GM12878 (cell line): Measurements from ENCODE around the gene PGLYRP1. TPM values are rescaled to one million over a fixed set of nuclear protein-coding genes. Genes with fewer than 3 reads are reported as not detected.
A peak's percentile ranks its signal among the peaks of the same experiment; 100 is the strongest.

Experiments used
- ATAC-seq: fragments of 200-7000 bp; cut with Tn5 transposase; 3 replicates; pipeline ENCODE4 v1.9.1; 2020; ENCODE audit warnings: mild to moderate bottlenecking, moderate library complexity
- BruUV-seq: library from RNA; stranded (reverse); fragments of 400-500 nt; replicated peaks from 2 replicates; lab custom pipeline; 2021; lab: Mats Ljungman, UMichigan
- CTCF ChIA-PET: fragments of 300-600 bp; sonication (Branson Sonifier 250); formaldehyde crosslinking; extraction: SDS; loops from one replicate; lab custom pipeline; 2021; ENCODE audit warnings: inconsistent platforms; lab: Yijun Ruan, JAX
- POLR2A ChIA-PET: fragments of 350-600 bp; formaldehyde crosslinking; extraction: SDS; loops from one replicate; lab custom pipeline; 2021; ENCODE audit warnings: inconsistent platforms; lab: Charles Lee
- RAD21 ChIA-PET: fragments of 300-600 bp; sonication (Branson Sonifier 250); formaldehyde crosslinking; loops from one replicate; lab custom pipeline; 2023; ENCODE audit warnings: antibody characterized with exemption; ENCODE audit not compliant: unreplicated experiment; lab: Charles Lee
- SMC1A ChIA-PET: fragments of 300-600 bp; sonication (Branson Sonifier 250); formaldehyde crosslinking; loops from one replicate; lab custom pipeline; 2023; ENCODE audit not compliant: unreplicated experiment, uncharacterized antibody; lab: Charles Lee
- DNase-seq: peaks from one replicate; pipeline ENCODE4 v3.0.0-alpha.2; 2011; ENCODE audit warnings: low read depth, low spot score
- FAIRE-seq: peaks from 3 replicates; lab custom pipeline; 2011; peaks lifted over from hg19 to GRCh38; lab: Jason Lieb, UNC
- H2AFZ ChIP-seq: 2 replicates; pipeline ENCODE4 v1.6.0; 2011; ENCODE audit warnings: low read depth, low read length, control low read depth; ENCODE audit not compliant: control insufficient read depth
- H3K27ac ChIP-seq: 2 replicates; pipeline ENCODE4 v1.5.1; 2011; ENCODE audit warnings: control low read depth; ENCODE audit not compliant: control insufficient read depth, insufficient read depth
- H3K27me3 ChIP-seq, 2 experiments: replicated peaks in 1 of 2; 2 replicates each; pipeline versions ENCODE4 v1.6.0 to v1.6.1; 2011; ENCODE audit warnings: low read length in 1 of 2; ENCODE audit not compliant: control insufficient read depth in 2 of 2, insufficient read depth in 2 of 2
- H3K36me3 ChIP-seq, 2 experiments: 2 replicates each; pipeline ENCODE4 v1.5.1; 2011; ENCODE audit warnings: low read length in 1 of 2; ENCODE audit not compliant: control insufficient read depth in 2 of 2, insufficient read depth in 2 of 2
- H3K4me1 ChIP-seq: 2 replicates; pipeline ENCODE4 v1.6.1; 2011; ENCODE audit warnings: mild to moderate bottlenecking, low read length, moderate library complexity, mixed read lengths; ENCODE audit not compliant: control insufficient read depth, insufficient read depth
- H3K4me2 ChIP-seq: 2 replicates; pipeline ENCODE4 v1.6.0; 2011; ENCODE audit warnings: control low read depth; ENCODE audit not compliant: control insufficient read depth, insufficient read depth
- H3K4me3 ChIP-seq: fragments of 200-600 bp; sonication (generic); 2 replicates; pipeline ENCODE4 v1.5.1; 2016
- H3K79me2 ChIP-seq: 2 replicates; pipeline ENCODE4 v1.6.0; 2011; ENCODE audit warnings: low read length; ENCODE audit not compliant: control insufficient read depth, insufficient read depth
- H3K9ac ChIP-seq: 2 replicates; pipeline ENCODE4 v1.8.0; 2011; ENCODE audit warnings: low read length, control low read depth, mixed read lengths; ENCODE audit not compliant: control insufficient read depth, insufficient read depth
- H3K9me3 ChIP-seq: replicated peaks from 3 replicates; pipeline ENCODE4 v1.5.1; 2011; ENCODE audit warnings: mild to moderate bottlenecking, low read length; ENCODE audit not compliant: control insufficient read depth, insufficient read depth
- H4K20me1 ChIP-seq: 2 replicates; pipeline ENCODE4 v1.6.0; 2011; ENCODE audit not compliant: control insufficient read depth, insufficient read depth
- CBX3 ChIP-seq: fragments of 200-600 bp; sonication (generic); IDR thresholded peaks from 2 replicates; pipeline ENCODE4 v1.6.1; 2016; ENCODE audit warnings: low read depth, borderline replicate concordance
- EED ChIP-seq: sonication (generic); IDR thresholded peaks from 2 replicates; pipeline ENCODE4 v1.6.1; 2016; ENCODE audit warnings: antibody characterized with exemption, low read depth
- HDGF ChIP-seq: fragments of 450-650 bp; IDR thresholded peaks from 2 replicates; pipeline ENCODE4 v1.6.1; 2016; ENCODE audit warnings: antibody characterized with exemption
- IKZF1 ChIP-seq: fragments of 450-650 bp; conservative IDR thresholded peaks from 2 replicates; pipeline ENCODE4 v1.6.1; 2017; ENCODE audit warnings: antibody characterized with exemption, mild to moderate bottlenecking
- NBN ChIP-seq: fragments of 450-650 bp; IDR thresholded peaks from 2 replicates; pipeline ENCODE4 v1.6.1; 2016
- NR2F1 ChIP-seq: fragments of 450-650 bp; conservative IDR thresholded peaks from 2 replicates; pipeline ENCODE4 v1.6.1; 2017; ENCODE audit warnings: mild to moderate bottlenecking
- RUNX3 ChIP-seq: IDR thresholded peaks from 2 replicates; pipeline ENCODE4 v1.6.1; 2012; ENCODE audit warnings: low read length, inconsistent platforms
- SMC3 ChIP-seq: IDR thresholded peaks from 2 replicates; pipeline ENCODE4 v1.6.1; 2011; ENCODE audit warnings: low read length, improper control_type of control experiment, borderline replicate concordance
- WGBS: methylation state at CpG from one replicate; pipeline ENCODE4 v1.1.6; 2016; ENCODE audit warnings: low lambda C conversion rate; ENCODE audit not compliant: insufficient replicate concordance, insufficient coverage; ENCODE audit errors: missing lambda C conversion rate; 5-methylcytosine and 5-hydroxymethylcytosine counted together
- in situ Hi-C: fragments of 300-500 bp; cut with MboI; formaldehyde crosslinking; loops from 9 replicates; pipeline ENCODE4 v1.14.3; 2018; ENCODE audit warnings: mixed read lengths
- intact Hi-C: fragments of 100-400 bp; cut with micrococcal nuclease; formaldehyde crosslinking; loops from one replicate; pipeline ENCODE4 v1.14.2; 2022; ENCODE audit not compliant: unreplicated experiment
- polyA plus RNA-seq, 11 experiments: library from polyadenylated mRNA; depleted of rRNA in 4 of 11; unstranded in 6 of 11; stranded (reverse) in 5 of 11; fragments of >200 nt; fragmentation: Nextera tagmentation in 4 of 11; fragmentation: Illumina TruSeq in 1 of 11; extraction: Ambion mirVana in 4 of 11; extraction: Trizol in 1 of 11; gene quantifications; 1 replicate in 1 of 11; 2 replicates in 10 of 11; pipeline versions ENCODE4 v1.2.1 to v1.2.3, GENCODE V29; 2011 to 2016; ENCODE audit warnings: inconsistent platforms in 2 of 11, missing spikeins in 2 of 11, low read depth in 1 of 11
- total RNA-seq, 4 experiments: library from RNA; depleted of rRNA in 3 of 4; stranded (reverse); fragments of >200 nt in 3 of 4; fragmentation: Illumina TruSeq in 1 of 4; extraction: Trizol in 1 of 4; gene quantifications; 2 replicates each; pipeline versions ENCODE4 v1.2.1 to v1.2.3, GENCODE V29; 2013 to 2021
- TF ChIP-seq, protein P1 (sequence below): fragments of 150-350 bp; IDR thresholded peaks from 2 replicates; pipeline ENCODE4 v1.6.1; 2014; ENCODE audit warnings: mild to moderate bottlenecking, low read depth, low read length
- TF ChIP-seq, protein P2 (sequence below), 3 experiments: IDR thresholded peaks in 2 of 3; conservative IDR thresholded peaks in 1 of 3; 2 replicates each; pipeline ENCODE4 v1.5.1; 2011; ENCODE audit warnings: low read depth in 3 of 3, low read length in 3 of 3, mild to moderate bottlenecking in 3 of 3, control low read depth in 2 of 3, moderate library complexity in 2 of 3, inconsistent platforms in 1 of 3, mixed read lengths in 1 of 3; ENCODE audit not compliant: control insufficient read depth in 2 of 3, insufficient read depth in 1 of 3; ENCODE audit errors: extremely low read depth in 1 of 3
- TF ChIP-seq, protein P3 (sequence below): fragments of 450-650 bp; IDR thresholded peaks from 2 replicates; pipeline ENCODE4 v1.6.1; 2017; ENCODE audit warnings: mild to moderate bottlenecking

The PGLYRP1 gene
- total and polyA plus RNA-seq, 10 of the 15 experiments (the other 5 are each of a cell fraction or from before 2014, with no cell fraction given) = 0.30 TPM; not detected in 9

DNA sequence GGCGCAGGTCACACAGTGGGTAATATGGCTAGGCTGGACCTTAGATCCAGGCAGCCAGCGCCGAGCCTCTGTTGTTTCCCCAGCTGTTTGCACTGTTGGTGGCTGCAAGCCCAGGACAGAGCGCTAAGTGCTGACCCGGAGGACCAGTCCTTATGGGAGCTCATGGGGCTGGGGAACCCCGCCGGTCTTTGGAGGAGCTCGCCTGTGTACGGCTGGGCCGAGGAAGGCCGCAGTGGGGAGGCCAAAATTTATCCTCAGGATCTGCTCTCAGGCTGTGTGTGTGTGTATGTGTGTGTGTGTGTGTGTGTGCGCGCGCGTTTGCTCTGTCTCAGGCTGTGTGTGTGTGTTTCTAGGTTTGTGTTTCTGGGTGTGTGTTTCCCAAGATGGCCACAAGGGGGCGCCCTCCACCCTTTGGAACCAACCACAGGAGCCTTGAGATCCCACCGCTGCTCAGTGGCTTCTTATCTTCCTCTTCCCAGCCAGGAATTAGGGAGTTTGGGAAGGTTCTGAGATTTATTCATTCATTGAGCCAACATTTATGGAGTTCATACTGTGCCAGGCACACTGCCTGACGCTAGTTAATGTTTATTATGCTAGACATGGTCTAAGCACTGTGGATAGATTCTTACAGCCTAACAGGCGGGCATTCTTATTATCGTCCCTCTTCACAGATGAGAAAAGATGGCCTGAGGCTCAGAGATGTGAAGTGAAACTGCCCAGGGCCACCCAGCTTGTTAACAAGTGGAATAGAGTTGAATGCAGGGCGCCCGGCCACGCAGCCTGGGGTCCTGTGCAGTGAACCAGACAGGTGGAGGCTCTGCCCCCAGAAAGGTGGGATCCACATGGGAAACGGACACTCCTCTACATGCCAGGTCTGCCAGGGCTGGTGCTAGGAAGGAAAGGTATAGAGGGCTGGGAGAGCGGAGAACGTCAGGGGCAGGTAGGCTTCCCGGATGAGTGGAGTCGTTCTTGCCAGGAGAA lies 13.0 kb downstream of the PGLYRP1 start:
- H3K9me3 ChIP-seq = no peaks in the 10 kb centered on the region
- H3K4me2 ChIP-seq = no peak overlapping the region
- no peaks in the 10 kb centered on the region for H3K27me3 ChIP-seq
- ATAC-seq (peak; percentile 85), FAIRE-seq (peak; percentile 68), DNase-seq (no peak)
- RAD21 ChIA-PET = interaction anchor here (0.7 kb wide), 1 partner anchor 318 kb away, joined by 3 read pairs; the partner anchor contains the start of gene QPCTL
- CTCF ChIA-PET = interaction anchor here (0.6 to 2.2 kb wide), 12 partner anchors 8 to 193 kb away, joined by 3 to 12 read pairs (median 4); partner anchors contain the start of gene CCDC61
- H4K20me1 ChIP-seq = no peaks in the 10 kb centered on the region; the same call in 1 of the 2 replicates
- intact Hi-C loops = no loop called here
- TF ChIP-seq EED = no peak
- peak; percentile 48 for TF ChIP-seq RUNX3
- TF ChIP-seq CBX3 = no peak
- 0 out of 2 replicates have a peak, but pooled peaks have one; percentile 24 for TF ChIP-seq NBN
- 0 out of 2 replicates have a peak, but pooled peaks have one; percentile 19 for TF ChIP-seq IKZF1
- TF ChIP-seq, protein P1, sequence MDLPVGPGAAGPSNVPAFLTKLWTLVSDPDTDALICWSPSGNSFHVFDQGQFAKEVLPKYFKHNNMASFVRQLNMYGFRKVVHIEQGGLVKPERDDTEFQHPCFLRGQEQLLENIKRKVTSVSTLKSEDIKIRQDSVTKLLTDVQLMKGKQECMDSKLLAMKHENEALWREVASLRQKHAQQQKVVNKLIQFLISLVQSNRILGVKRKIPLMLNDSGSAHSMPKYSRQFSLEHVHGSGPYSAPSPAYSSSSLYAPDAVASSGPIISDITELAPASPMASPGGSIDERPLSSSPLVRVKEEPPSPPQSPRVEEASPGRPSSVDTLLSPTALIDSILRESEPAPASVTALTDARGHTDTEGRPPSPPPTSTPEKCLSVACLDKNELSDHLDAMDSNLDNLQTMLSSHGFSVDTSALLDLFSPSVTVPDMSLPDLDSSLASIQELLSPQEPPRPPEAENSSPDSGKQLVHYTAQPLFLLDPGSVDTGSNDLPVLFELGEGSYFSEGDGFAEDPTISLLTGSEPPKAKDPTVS = no peak
- TF ChIP-seq, protein P2, sequence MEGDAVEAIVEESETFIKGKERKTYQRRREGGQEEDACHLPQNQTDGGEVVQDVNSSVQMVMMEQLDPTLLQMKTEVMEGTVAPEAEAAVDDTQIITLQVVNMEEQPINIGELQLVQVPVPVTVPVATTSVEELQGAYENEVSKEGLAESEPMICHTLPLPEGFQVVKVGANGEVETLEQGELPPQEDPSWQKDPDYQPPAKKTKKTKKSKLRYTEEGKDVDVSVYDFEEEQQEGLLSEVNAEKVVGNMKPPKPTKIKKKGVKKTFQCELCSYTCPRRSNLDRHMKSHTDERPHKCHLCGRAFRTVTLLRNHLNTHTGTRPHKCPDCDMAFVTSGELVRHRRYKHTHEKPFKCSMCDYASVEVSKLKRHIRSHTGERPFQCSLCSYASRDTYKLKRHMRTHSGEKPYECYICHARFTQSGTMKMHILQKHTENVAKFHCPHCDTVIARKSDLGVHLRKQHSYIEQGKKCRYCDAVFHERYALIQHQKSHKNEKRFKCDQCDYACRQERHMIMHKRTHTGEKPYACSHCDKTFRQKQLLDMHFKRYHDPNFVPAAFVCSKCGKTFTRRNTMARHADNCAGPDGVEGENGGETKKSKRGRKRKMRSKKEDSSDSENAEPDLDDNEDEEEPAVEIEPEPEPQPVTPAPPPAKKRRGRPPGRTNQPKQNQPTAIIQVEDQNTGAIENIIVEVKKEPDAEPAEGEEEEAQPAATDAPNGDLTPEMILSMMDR (IDR thresholded peaks at IDR 0.05 in 2 of 3, conservative IDR thresholded peaks at IDR 0.05 in 1 of 3; ENCODE audit: control insufficient read depth in 2 of 3, extremely low read depth in 1 of 3, insufficient read depth in 1 of 3, low read depth in 3 of 3, low read length in 3 of 3) = peak; percentile 74 to 85 (median 84)
- TF ChIP-seq NR2F1 = no peak
- TF ChIP-seq SMC3 = peak; percentile 38
- TF ChIP-seq, protein P3, sequence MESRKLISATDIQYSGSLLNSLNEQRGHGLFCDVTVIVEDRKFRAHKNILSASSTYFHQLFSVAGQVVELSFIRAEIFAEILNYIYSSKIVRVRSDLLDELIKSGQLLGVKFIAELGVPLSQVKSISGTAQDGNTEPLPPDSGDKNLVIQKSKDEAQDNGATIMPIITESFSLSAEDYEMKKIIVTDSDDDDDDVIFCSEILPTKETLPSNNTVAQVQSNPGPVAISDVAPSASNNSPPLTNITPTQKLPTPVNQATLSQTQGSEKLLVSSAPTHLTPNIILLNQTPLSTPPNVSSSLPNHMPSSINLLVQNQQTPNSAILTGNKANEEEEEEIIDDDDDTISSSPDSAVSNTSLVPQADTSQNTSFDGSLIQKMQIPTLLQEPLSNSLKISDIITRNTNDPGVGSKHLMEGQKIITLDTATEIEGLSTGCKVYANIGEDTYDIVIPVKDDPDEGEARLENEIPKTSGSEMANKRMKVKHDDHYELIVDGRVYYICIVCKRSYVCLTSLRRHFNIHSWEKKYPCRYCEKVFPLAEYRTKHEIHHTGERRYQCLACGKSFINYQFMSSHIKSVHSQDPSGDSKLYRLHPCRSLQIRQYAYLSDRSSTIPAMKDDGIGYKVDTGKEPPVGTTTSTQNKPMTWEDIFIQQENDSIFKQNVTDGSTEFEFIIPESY = peak; percentile 83
- TF ChIP-seq HDGF = 0 out of 2 replicates have a peak, but pooled peaks have one; percentile 61
- BruUV-seq = no TSS peak
- no peak overlapping the region for H3K9ac ChIP-seq
- H3K4me1 ChIP-seq = no peaks in the 10 kb centered on the region; the same call in 1 of the 2 replicates
- SMC1A ChIA-PET = no interaction called here
- WGBS = 69% methylated on average over 28 of the region's 28 CpGs
- POLR2A ChIA-PET = no interaction called here
- no peak overlapping the region for H3K27ac ChIP-seq
- no peak overlapping the region for H3K4me3 ChIP-seq
- no peak overlapping the region for H2AFZ ChIP-seq
- in situ Hi-C loops = no loop called here
- no peaks in the 10 kb centered on the region for H3K79me2 ChIP-seq
- no peaks in the 10 kb centered on the region for H3K36me3 ChIP-seq
